ENCODE results near the gene ASPSCR1.

DNA sequence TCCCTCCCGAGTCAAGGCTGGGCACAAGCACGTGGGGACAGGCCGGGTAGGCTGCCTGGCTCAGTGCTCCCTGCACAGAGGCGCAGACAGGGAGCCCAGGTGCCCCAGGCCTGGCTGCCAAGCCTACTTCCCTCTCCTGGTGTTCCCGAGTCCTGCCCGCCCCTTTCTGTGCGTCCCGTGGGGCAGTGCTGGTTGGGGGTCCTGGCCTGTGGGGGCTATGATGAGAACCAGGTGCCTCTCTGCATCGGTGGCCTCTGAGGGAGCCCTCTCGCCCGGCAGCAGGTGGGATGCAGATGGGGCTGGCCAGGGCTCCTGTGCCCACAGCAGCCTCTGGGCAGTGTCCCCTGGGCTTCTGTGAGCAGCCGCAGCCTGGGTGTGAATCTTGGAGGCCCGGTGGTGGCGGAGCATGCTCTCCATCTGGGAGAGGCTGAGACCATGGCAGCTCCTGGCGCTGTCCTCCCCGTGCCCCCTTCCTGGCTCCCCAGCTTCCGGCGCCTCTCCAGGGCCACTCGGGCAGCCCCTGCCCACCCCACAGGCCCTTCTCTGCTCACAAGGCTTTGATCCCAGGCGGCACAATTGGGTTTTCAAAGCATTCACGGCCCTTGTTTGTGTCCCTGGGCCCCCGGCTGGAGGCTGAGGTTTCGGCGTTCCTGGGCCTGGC, 38.0 kb downstream of the ASPSCR1 start:
- TF ChIP-seq, protein P1, sequence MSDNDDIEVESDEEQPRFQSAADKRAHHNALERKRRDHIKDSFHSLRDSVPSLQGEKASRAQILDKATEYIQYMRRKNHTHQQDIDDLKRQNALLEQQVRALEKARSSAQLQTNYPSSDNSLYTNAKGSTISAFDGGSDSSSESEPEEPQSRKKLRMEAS (CRISPR knock-in tag; IDR thresholded peaks at IDR 0.05), result no peak
- TF ChIP-seq NFE2L1 (CRISPR knock-in tag; IDR thresholded peaks at IDR 0.05) (no peak), SP1 (CRISPR knock-in tag; conservative IDR thresholded peaks at IDR 0.05) (no peak), ZNF121 (CRISPR knock-in tag; IDR thresholded peaks at IDR 0.05) (no peak), SOX15 (CRISPR knock-in tag; IDR thresholded peaks at IDR 0.05) (no peak), MXD4 (CRISPR knock-in tag; IDR thresholded peaks at IDR 0.05; ENCODE audit: borderline replicate concordance) (no peak)
- TF ChIP-seq, protein P2, sequence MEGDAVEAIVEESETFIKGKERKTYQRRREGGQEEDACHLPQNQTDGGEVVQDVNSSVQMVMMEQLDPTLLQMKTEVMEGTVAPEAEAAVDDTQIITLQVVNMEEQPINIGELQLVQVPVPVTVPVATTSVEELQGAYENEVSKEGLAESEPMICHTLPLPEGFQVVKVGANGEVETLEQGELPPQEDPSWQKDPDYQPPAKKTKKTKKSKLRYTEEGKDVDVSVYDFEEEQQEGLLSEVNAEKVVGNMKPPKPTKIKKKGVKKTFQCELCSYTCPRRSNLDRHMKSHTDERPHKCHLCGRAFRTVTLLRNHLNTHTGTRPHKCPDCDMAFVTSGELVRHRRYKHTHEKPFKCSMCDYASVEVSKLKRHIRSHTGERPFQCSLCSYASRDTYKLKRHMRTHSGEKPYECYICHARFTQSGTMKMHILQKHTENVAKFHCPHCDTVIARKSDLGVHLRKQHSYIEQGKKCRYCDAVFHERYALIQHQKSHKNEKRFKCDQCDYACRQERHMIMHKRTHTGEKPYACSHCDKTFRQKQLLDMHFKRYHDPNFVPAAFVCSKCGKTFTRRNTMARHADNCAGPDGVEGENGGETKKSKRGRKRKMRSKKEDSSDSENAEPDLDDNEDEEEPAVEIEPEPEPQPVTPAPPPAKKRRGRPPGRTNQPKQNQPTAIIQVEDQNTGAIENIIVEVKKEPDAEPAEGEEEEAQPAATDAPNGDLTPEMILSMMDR (IDR thresholded peaks at IDR 0.05), result no peak
- TF ChIP-seq, protein P3, sequence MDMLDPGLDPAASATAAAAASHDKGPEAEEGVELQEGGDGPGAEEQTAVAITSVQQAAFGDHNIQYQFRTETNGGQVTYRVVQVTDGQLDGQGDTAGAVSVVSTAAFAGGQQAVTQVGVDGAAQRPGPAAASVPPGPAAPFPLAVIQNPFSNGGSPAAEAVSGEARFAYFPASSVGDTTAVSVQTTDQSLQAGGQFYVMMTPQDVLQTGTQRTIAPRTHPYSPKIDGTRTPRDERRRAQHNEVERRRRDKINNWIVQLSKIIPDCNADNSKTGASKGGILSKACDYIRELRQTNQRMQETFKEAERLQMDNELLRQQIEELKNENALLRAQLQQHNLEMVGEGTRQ (CRISPR knock-in tag; IDR thresholded peaks at IDR 0.05), result no peak
- TF ChIP-seq, protein P4, sequence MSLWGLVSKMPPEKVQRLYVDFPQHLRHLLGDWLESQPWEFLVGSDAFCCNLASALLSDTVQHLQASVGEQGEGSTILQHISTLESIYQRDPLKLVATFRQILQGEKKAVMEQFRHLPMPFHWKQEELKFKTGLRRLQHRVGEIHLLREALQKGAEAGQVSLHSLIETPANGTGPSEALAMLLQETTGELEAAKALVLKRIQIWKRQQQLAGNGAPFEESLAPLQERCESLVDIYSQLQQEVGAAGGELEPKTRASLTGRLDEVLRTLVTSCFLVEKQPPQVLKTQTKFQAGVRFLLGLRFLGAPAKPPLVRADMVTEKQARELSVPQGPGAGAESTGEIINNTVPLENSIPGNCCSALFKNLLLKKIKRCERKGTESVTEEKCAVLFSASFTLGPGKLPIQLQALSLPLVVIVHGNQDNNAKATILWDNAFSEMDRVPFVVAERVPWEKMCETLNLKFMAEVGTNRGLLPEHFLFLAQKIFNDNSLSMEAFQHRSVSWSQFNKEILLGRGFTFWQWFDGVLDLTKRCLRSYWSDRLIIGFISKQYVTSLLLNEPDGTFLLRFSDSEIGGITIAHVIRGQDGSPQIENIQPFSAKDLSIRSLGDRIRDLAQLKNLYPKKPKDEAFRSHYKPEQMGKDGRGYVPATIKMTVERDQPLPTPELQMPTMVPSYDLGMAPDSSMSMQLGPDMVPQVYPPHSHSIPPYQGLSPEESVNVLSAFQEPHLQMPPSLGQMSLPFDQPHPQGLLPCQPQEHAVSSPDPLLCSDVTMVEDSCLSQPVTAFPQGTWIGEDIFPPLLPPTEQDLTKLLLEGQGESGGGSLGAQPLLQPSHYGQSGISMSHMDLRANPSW (CRISPR knock-in tag; conservative IDR thresholded peaks at IDR 0.05; ENCODE audit: low read depth), result no peak
- TF ChIP-seq, protein P5, sequence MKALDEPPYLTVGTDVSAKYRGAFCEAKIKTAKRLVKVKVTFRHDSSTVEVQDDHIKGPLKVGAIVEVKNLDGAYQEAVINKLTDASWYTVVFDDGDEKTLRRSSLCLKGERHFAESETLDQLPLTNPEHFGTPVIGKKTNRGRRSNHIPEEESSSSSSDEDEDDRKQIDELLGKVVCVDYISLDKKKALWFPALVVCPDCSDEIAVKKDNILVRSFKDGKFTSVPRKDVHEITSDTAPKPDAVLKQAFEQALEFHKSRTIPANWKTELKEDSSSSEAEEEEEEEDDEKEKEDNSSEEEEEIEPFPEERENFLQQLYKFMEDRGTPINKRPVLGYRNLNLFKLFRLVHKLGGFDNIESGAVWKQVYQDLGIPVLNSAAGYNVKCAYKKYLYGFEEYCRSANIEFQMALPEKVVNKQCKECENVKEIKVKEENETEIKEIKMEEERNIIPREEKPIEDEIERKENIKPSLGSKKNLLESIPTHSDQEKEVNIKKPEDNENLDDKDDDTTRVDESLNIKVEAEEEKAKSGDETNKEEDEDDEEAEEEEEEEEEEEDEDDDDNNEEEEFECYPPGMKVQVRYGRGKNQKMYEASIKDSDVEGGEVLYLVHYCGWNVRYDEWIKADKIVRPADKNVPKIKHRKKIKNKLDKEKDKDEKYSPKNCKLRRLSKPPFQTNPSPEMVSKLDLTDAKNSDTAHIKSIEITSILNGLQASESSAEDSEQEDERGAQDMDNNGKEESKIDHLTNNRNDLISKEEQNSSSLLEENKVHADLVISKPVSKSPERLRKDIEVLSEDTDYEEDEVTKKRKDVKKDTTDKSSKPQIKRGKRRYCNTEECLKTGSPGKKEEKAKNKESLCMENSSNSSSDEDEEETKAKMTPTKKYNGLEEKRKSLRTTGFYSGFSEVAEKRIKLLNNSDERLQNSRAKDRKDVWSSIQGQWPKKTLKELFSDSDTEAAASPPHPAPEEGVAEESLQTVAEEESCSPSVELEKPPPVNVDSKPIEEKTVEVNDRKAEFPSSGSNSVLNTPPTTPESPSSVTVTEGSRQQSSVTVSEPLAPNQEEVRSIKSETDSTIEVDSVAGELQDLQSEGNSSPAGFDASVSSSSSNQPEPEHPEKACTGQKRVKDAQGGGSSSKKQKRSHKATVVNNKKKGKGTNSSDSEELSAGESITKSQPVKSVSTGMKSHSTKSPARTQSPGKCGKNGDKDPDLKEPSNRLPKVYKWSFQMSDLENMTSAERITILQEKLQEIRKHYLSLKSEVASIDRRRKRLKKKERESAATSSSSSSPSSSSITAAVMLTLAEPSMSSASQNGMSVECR (CRISPR knock-in tag; IDR thresholded peaks at IDR 0.05; ENCODE audit: borderline replicate concordance), result no peak
